Measurements from ENCODE around the gene MLIP. TPM values are rescaled to one million over a fixed set of nuclear protein-coding genes. Genes with fewer than 3 reads are reported as not detected.

Gene MLIP
- total and polyA plus RNA-seq, 2 experiments from 2014 or later: not detected

DNA sequence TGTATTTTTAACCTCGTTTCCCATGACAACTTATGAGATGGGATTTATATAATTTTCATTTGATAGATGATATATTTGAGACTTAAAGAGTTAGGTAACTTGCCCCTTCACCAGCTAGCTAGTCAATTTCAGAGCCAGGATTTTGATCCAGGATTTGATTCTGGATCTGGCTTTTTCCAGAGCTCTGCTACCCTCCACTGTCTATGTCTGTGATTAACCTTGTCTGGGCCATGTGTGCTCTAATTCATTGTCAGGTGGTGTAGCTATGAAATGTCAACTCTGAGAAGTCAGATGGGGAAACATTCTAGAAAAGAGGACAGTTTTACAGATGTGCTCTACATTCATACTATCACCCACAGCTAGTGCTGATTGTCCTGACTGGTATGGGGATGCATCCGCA is 42.5 kb upstream of the MLIP start:
- Histone ChIP-seq H3F3A (replicated peaks; ENCODE audit: low read depth) (no peaks in the 10 kb centered on the region), H4K20me1 (replicated peaks; ENCODE audit: insufficient read depth) (no peaks in the 10 kb centered on the region), H3K4me1 (ENCODE audit: insufficient read depth) (peaks cover 15% of the 10 kb centered on the region), H3K36me3 (ENCODE audit: insufficient read depth) (no peaks in the 10 kb centered on the region), H3K27ac (ENCODE audit: low read depth) (no peak overlapping the region), H2AFZ (no peak overlapping the region), H3K9me2 (ENCODE audit: insufficient read depth) (no peaks in the 10 kb centered on the region), H3K79me2 (replicated peaks; ENCODE audit: insufficient read depth) (no peaks in the 10 kb centered on the region), H3K27me3 (ENCODE audit: insufficient read depth) (no peaks in the 10 kb centered on the region), H3K4me2 (no peak overlapping the region), H3K4me3 (no peak overlapping the region)
- no peaks in the 10 kb centered on the region for H3K27me3 Mint-ChIP-seq (ENCODE audit: insufficient read depth, low read depth, poor library complexity)
- H3K9me3 Mint-ChIP-seq: no peaks in the 10 kb centered on the region
- no peak for DNase-seq (ENCODE audit: low spot score)
- peaks cover 18% of the 10 kb centered on the region for H3K4me1 Mint-ChIP-seq
- H3K4me3 Mint-ChIP-seq: no peak overlapping the region
- ATAC-seq: no peak
- H3K27ac Mint-ChIP-seq: no peak overlapping the region
- H3K36me3 Mint-ChIP-seq (ENCODE audit: low read depth): no peaks in the 10 kb centered on the region
- TF ChIP-seq CREB1 (CRISPR knock-in tag; IDR thresholded peaks at IDR 0.05; ENCODE audit: low read depth) (no peak), ZNF114 (CRISPR knock-in tag; IDR thresholded peaks at IDR 0.05) (no peak), ZNF331 (CRISPR knock-in tag; IDR thresholded peaks at IDR 0.05; ENCODE audit: low read depth) (no peak), ZNF462 (CRISPR knock-in tag; IDR thresholded peaks at IDR 0.05) (no peak), POLR2AphosphoS5 (IDR thresholded peaks at IDR 0.05; ENCODE audit: low read depth) (no peak), EZH2phosphoT487 (IDR thresholded peaks at IDR 0.05; ENCODE audit: unreplicated experiment) (no peak), EZH2 (IDR thresholded peaks at IDR 0.05; ENCODE audit: low read depth, unreplicated experiment) (no peak), JUNB (IDR thresholded peaks at IDR 0.05; ENCODE audit: unreplicated experiment) (no peak), STAT1 (IDR thresholded peaks at IDR 0.05; ENCODE audit: unreplicated experiment) (no peak), NANOG (IDR thresholded peaks at IDR 0.05; ENCODE audit: borderline replicate concordance) (no peak), REST (IDR thresholded peaks at IDR 0.05; ENCODE audit: unreplicated experiment) (no peak)
- TF ChIP-seq, protein P1, sequence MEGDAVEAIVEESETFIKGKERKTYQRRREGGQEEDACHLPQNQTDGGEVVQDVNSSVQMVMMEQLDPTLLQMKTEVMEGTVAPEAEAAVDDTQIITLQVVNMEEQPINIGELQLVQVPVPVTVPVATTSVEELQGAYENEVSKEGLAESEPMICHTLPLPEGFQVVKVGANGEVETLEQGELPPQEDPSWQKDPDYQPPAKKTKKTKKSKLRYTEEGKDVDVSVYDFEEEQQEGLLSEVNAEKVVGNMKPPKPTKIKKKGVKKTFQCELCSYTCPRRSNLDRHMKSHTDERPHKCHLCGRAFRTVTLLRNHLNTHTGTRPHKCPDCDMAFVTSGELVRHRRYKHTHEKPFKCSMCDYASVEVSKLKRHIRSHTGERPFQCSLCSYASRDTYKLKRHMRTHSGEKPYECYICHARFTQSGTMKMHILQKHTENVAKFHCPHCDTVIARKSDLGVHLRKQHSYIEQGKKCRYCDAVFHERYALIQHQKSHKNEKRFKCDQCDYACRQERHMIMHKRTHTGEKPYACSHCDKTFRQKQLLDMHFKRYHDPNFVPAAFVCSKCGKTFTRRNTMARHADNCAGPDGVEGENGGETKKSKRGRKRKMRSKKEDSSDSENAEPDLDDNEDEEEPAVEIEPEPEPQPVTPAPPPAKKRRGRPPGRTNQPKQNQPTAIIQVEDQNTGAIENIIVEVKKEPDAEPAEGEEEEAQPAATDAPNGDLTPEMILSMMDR (conservative IDR thresholded peaks at IDR 0.05; ENCODE audit: low read depth in 2 of 2): no peak
- TF ChIP-seq, protein P2, sequence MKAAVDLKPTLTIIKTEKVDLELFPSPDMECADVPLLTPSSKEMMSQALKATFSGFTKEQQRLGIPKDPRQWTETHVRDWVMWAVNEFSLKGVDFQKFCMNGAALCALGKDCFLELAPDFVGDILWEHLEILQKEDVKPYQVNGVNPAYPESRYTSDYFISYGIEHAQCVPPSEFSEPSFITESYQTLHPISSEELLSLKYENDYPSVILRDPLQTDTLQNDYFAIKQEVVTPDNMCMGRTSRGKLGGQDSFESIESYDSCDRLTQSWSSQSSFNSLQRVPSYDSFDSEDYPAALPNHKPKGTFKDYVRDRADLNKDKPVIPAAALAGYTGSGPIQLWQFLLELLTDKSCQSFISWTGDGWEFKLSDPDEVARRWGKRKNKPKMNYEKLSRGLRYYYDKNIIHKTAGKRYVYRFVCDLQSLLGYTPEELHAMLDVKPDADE (IDR thresholded peaks at IDR 0.05): no peak
